IMR-90 (cell line): ENCODE measurements around the gene TRPM3.

Experiments
- BHLHE40 ChIP-seq: fragments of 150-350 bp; IDR thresholded peaks from 2 replicates; pipeline ENCODE4 v1.6.1; 2016; ENCODE audit warnings: mild to moderate bottlenecking, low read depth, low read length
- CEBPB ChIP-seq: IDR thresholded peaks from 2 replicates; pipeline ENCODE4 v1.6.1; 2012; ENCODE audit warnings: low read depth, low read length, improper control_type of control experiment
- CTCF ChIP-seq: conservative IDR thresholded peaks from 2 replicates; pipeline ENCODE4 v1.5.1; 2012; ENCODE audit warnings: mild to moderate bottlenecking, low read depth, low read length, improper control_type of control experiment
- ELK1 ChIP-seq: fragments of 150-350 bp; IDR thresholded peaks from 2 replicates; pipeline ENCODE4 v1.6.1; 2016; ENCODE audit warnings: low read depth, mild to moderate bottlenecking, low read length, moderate library complexity, borderline replicate concordance
- MAFK ChIP-seq: IDR thresholded peaks from 2 replicates; pipeline ENCODE4 v1.6.1; 2012; ENCODE audit warnings: low read depth, low read length, improper control_type of control experiment
- MAZ ChIP-seq: IDR thresholded peaks from 2 replicates; pipeline ENCODE4 v1.6.1; 2012; ENCODE audit warnings: low read depth, mild to moderate bottlenecking, low read length, improper control_type of control experiment, moderate library complexity, borderline replicate concordance
- MXI1 ChIP-seq: IDR thresholded peaks from 2 replicates; pipeline ENCODE4 v1.6.1; 2012; ENCODE audit warnings: low read depth, mild to moderate bottlenecking, low read length, moderate library complexity, borderline replicate concordance
- POLR2A ChIP-seq: IDR thresholded peaks from 2 replicates; pipeline ENCODE4 v1.6.1; 2012; ENCODE audit warnings: mild to moderate bottlenecking, low read depth, low read length
- RAD21 ChIP-seq: IDR thresholded peaks from 2 replicates; pipeline ENCODE4 v1.6.1; 2012; ENCODE audit warnings: low read length, improper control_type of control experiment
- RCOR1 ChIP-seq: IDR thresholded peaks from 2 replicates; pipeline ENCODE4 v1.6.1; 2012; ENCODE audit warnings: mild to moderate bottlenecking, low read length, improper control_type of control experiment; ENCODE audit not compliant: insufficient replicate concordance
- RFX5 ChIP-seq: IDR thresholded peaks from 2 replicates; pipeline ENCODE4 v1.8.0; 2012; ENCODE audit warnings: low read depth, mild to moderate bottlenecking, low read length, moderate library complexity
- SMC3 ChIP-seq: fragments of 150-350 bp; IDR thresholded peaks from 2 replicates; pipeline ENCODE4 v1.6.1; 2016; ENCODE audit warnings: low read depth, mild to moderate bottlenecking, antibody characterized with exemption, low read length, moderate library complexity
- USF2 ChIP-seq: fragments of 150-350 bp; IDR thresholded peaks from 2 replicates; pipeline ENCODE4 v1.6.1; 2017; ENCODE audit warnings: mild to moderate bottlenecking, antibody characterized with exemption, low read length, low read depth

GRCh38 chr9:70983723-70984295, 137.6 kb downstream of the TRPM3 start:
- TF ChIP-seq CTCF (no peak), POLR2A (no peak), ELK1 (no peak), RAD21 (no peak), RFX5 (no peak), CEBPB (no peak), MAZ (no peak), SMC3 (no peak), RCOR1 (no peak), USF2 (no peak), MAFK (no peak), BHLHE40 (no peak), MXI1 (no peak)
